CD4-positive, alpha-beta T cell (primary cell): ENCODE results near the gene FLT3LG. TPM values are rescaled to one million over a fixed set of nuclear protein-coding genes. Genes with fewer than 3 reads are reported as not detected.
A peak's percentile ranks its signal among the peaks of the same experiment; 100 is the strongest.

Source experiments
- ATAC-seq: fragments of 200-7000 bp; cut with Tn5 transposase; one replicate; pipeline ENCODE4 v1.10.0; 2022; ENCODE audit warnings: mild to moderate bottlenecking; ENCODE audit not compliant: poor library complexity
- CTCF ChIA-PET: fragments of 350-600 bp; sonication (Branson Sonifier 250); formaldehyde crosslinking; loops from one replicate; lab custom pipeline; 2021; ENCODE audit warnings: antibody characterized with exemption, inconsistent platforms; lab: Charles Lee
- POLR2A ChIA-PET: fragments of 350-600 bp; sonication (Branson Sonifier 250); formaldehyde crosslinking; loops from one replicate; lab custom pipeline; 2021; ENCODE audit warnings: antibody characterized with exemption, inconsistent platforms; lab: Charles Lee
- DNase-seq, 14 experiments: peaks; one replicate each; pipeline ENCODE4 v3.0.0-alpha.2; 2013 to 2020; ENCODE audit warnings: mixed read lengths in 2 of 14
- H3K27ac ChIP-seq, 2 donors: one replicate each; pipeline versions ENCODE4 v1.5.1 to v1.7.0; 2013; ENCODE audit warnings: low read length in 2 of 2, low read depth in 1 of 2, mild to moderate bottlenecking in 1 of 2
- H3K27me3 ChIP-seq, 2 experiments: 1 replicate in 1 of 2; 2 replicates in 1 of 2; pipeline versions ENCODE4 v1.6.1 to v1.7.0; 2013; ENCODE audit warnings: low read length in 2 of 2, control low read depth in 1 of 2, mild to moderate bottlenecking in 1 of 2, moderate library complexity in 1 of 2; ENCODE audit not compliant: insufficient read depth in 2 of 2, control insufficient read depth in 1 of 2
- H3K36me3 ChIP-seq: one replicate; pipeline ENCODE4 v1.6.1; 2013; ENCODE audit warnings: low read length, control low read depth; ENCODE audit not compliant: insufficient read depth
- H3K4me1 ChIP-seq: one replicate; pipeline ENCODE4 v1.6.1; 2013; ENCODE audit warnings: low read length, control low read depth; ENCODE audit not compliant: insufficient read depth
- H3K4me3 ChIP-seq: one replicate; pipeline ENCODE4 v1.5.1; 2013; ENCODE audit warnings: mild to moderate bottlenecking, low read length, moderate library complexity
- H3K9me3 ChIP-seq, 2 experiments: 1 replicate in 1 of 2; 2 replicates in 1 of 2; pipeline versions ENCODE4 v1.6.1 to v1.7.0; 2013; ENCODE audit warnings: low read length in 2 of 2, mild to moderate bottlenecking in 2 of 2, control low read depth in 1 of 2, moderate library complexity in 1 of 2; ENCODE audit not compliant: control insufficient read depth in 1 of 2, insufficient read depth in 1 of 2
- H3K27ac Mint-ChIP-seq: one replicate; pipeline ENCODE4 v1.8.0; 2020; ENCODE audit warnings: mixed read lengths
- H3K27me3 Mint-ChIP-seq: one replicate; pipeline ENCODE4 v1.8.0; 2021; ENCODE audit warnings: mixed read lengths
- H3K36me3 Mint-ChIP-seq: one replicate; pipeline ENCODE4 v1.8.0; 2021; ENCODE audit warnings: low read depth, mixed read lengths
- H3K4me1 Mint-ChIP-seq: one replicate; pipeline ENCODE4 v1.8.0; 2021; ENCODE audit warnings: low read depth, mixed read lengths
- H3K4me3 Mint-ChIP-seq: one replicate; pipeline ENCODE4 v1.8.0; 2020; ENCODE audit warnings: mild to moderate bottlenecking, mixed read lengths
- H3K9me3 Mint-ChIP-seq: one replicate; pipeline ENCODE4 v1.8.0; 2020; ENCODE audit warnings: mixed read lengths
- intact Hi-C, 2 experiments: fragments of 100-400 bp; cut with DNase I in 1 of 2; cut with micrococcal nuclease in 1 of 2; formaldehyde crosslinking; loops; one replicate each; pipeline versions ENCODE4 v1.15.1 to v1.9.0; 2023 to 2025; cut with DNase I, micrococcal nuclease
- polyA plus RNA-seq, 2 donors: library from polyadenylated mRNA; unstranded; fragments of 120-200 nt; gene quantifications; one replicate each; pipeline ENCODE4 v1.2.1, GENCODE V29; 2013
- total RNA-seq, 174 experiments: library from RNA in 2 of 174; stranded (reverse) in 2 of 174; gene quantifications; one replicate each; pipeline ENCODE4 v1.2.3 and lab custom pipeline; 2021 to 2026
- TF ChIP-seq, protein P1 (sequence below): fragments of 200-600 bp; IDR thresholded peaks from one replicate; pipeline ENCODE4 v1.8.0; 2022; ENCODE audit warnings: antibody characterized with exemption, mild to moderate bottlenecking

The FLT3LG gene, protein sequence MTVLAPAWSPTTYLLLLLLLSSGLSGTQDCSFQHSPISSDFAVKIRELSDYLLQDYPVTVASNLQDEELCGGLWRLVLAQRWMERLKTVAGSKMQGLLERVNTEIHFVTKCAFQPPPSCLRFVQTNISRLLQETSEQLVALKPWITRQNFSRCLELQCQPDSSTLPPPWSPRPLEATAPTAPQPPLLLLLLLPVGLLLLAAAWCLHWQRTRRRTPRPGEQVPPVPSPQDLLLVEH
- total RNA-seq (100 to 1,000 TPM; 311 to 325 TPM), total RNA-seq (lab: John Stamatoyannopoulos, UW) (0.72 to 49.4 (median 7.0) reads per million in 172 experiments)
- polyA plus RNA-seq (2013, experiment 1 of 2): 236 TPM
- polyA plus RNA-seq (2013, experiment 2 of 2): 276 TPM

DNA sequence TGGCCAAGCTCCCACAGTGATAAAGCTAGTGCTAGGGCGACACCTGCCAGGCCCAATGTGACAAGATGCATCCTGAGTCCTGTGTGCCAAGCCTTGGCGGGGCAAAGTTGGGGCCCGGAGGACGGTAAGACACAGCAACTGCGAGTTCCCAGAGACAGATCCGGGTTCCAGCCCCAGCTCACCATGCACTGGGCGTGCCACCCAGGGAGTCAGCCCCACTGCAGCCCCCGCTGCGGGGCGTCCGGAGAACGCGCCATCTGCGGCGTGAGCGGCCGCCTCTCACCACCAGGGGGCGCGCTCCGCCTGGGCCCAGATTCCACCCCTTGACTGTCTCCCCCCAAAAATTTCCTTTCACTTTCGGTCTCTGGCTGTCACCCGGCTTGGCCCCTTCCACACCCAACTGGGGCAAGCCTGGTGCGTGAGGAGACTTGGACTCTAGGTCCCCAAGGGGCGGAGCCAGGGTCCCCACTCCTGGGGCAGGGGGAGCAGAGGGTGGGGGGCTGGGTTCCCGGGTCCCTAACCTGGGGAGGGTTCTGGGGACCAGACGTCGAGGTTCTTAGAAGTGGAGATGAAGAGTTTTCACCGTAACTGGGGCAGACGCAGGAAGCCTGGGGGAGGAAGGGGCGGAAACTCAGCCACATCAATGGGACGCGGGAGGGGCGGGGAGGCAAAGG is at the start of gene FLT3LG:
Gene FLT3LG, plus strand, starts transcription at position 348 of the 674 bp plus-strand sequence. CDS start 425 bp downstream, outside the sequence.
- no peaks in the 10 kb centered on the region for H3K9me3 Mint-ChIP-seq
- peak; percentile 85 to 98 (median 90) for DNase-seq
- H3K4me3 Mint-ChIP-seq: peak within 1 kb of the TSS; percentile 100
- H3K27me3 ChIP-seq: no peaks in the 10 kb centered on the region
- peak within 1 kb of the TSS; percentile 97 for H3K4me3 ChIP-seq
- H3K36me3 ChIP-seq: peaks cover 21% of the 10 kb centered on the region
- no peaks in the 10 kb centered on the region for H3K27me3 Mint-ChIP-seq
- CTCF ChIA-PET: interaction anchor here (0.6 to 3.1 kb wide), 22 partner anchors 14 to 252 kb away, joined by 3 to 20 read pairs (median 4); partner anchors contain the start of genes BCL2L12, IRF3, PIH1D1 and RPL13A
- TF ChIP-seq, protein P1, sequence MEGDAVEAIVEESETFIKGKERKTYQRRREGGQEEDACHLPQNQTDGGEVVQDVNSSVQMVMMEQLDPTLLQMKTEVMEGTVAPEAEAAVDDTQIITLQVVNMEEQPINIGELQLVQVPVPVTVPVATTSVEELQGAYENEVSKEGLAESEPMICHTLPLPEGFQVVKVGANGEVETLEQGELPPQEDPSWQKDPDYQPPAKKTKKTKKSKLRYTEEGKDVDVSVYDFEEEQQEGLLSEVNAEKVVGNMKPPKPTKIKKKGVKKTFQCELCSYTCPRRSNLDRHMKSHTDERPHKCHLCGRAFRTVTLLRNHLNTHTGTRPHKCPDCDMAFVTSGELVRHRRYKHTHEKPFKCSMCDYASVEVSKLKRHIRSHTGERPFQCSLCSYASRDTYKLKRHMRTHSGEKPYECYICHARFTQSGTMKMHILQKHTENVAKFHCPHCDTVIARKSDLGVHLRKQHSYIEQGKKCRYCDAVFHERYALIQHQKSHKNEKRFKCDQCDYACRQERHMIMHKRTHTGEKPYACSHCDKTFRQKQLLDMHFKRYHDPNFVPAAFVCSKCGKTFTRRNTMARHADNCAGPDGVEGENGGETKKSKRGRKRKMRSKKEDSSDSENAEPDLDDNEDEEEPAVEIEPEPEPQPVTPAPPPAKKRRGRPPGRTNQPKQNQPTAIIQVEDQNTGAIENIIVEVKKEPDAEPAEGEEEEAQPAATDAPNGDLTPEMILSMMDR: peak; percentile 95
- peaks cover 42% of the 10 kb centered on the region for H3K36me3 Mint-ChIP-seq
- peaks cover 59% of the 10 kb centered on the region for H3K4me1 Mint-ChIP-seq
- H3K27ac Mint-ChIP-seq: peak within 1 kb of the TSS; percentile 98
- H3K4me1 ChIP-seq: peaks cover 78% of the 10 kb centered on the region
- intact Hi-C loops: loop anchor here (1.0 to 10.0 kb wide), 6 partner anchors 15 to 201 kb away; partner anchors contain the start of genes ALDH16A1 (in 1 of the 2), PIH1D1 (in 1 of the 2), PRMT1 (in 1 of the 2) and RPS11 (in 1 of the 2)
- POLR2A ChIA-PET: interaction anchor here (0.7 to 6.4 kb wide), 12 partner anchors 14 to 202 kb away, joined by 3 to 120 read pairs (median 3); partner anchors contain the start of genes ALDH16A1, PIH1D1, PRR12 and RPL13A
- peak within 1 kb of the TSS; percentile 90 to 98 for H3K27ac ChIP-seq
- no peaks in the 10 kb centered on the region for H3K9me3 ChIP-seq
- peak; percentile 49 for ATAC-seq

DNA sequence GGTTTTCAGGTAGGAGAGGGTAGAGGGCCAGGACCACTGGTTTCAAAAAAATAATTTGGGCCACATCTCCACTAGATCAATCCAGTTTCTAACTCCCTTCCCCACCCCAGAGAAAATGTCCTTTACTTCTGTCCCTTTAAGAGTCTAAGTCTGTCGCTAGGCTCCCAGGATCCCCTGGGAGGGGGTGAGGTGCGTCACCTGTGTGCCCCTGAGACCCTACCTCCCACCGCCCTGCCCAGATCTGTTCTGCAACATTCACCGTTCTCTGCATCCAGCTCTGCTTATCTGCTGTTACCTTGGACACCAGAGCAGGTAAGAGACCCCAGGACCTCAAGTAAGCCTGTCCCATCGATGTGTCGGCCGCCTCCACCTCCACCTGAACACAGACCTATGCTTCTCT is 48.8 kb upstream of the FLT3LG start, which contains the start of gene GFY:
Gene GFY, plus strand, starts transcription at position 211 of the 400 bp plus-strand sequence. CDS start 1,043 bp downstream, outside the sequence.
- TF ChIP-seq, protein P1: no peak
- no peaks in the 10 kb centered on the region for H3K36me3 Mint-ChIP-seq
- Histone ChIP-seq H3K4me3 (no peak within 1 kb of the TSS), H3K9me3 (peaks cover 0 to 36% of the 10 kb centered on the region in 2 experiments), H3K27ac (no peak within 1 kb of the TSS), H3K36me3 (no peaks in the 10 kb centered on the region), H3K27me3 (peaks cover 88 to 98% of the 10 kb centered on the region in 2 experiments), H3K4me1 (peaks cover 65% of the 10 kb centered on the region)
- POLR2A ChIA-PET: interaction anchor here (0.9 to 1.7 kb wide), 3 partner anchors 11 to 33 kb away, joined by 3 to 6 read pairs (median 4); no protein-coding TSS in a partner anchor
- ATAC-seq (no peak), DNase-seq (no peak)
- intact Hi-C loops: no loop called here
- H3K27ac Mint-ChIP-seq: no peak within 1 kb of the TSS
- H3K27me3 Mint-ChIP-seq: peaks cover 95% of the 10 kb centered on the region
- no peaks in the 10 kb centered on the region for H3K9me3 Mint-ChIP-seq
- H3K4me1 Mint-ChIP-seq: peaks cover 78% of the 10 kb centered on the region
- peak within 1 kb of the TSS; percentile 0 for H3K4me3 Mint-ChIP-seq
- CTCF ChIA-PET: interaction anchor here (0.7 to 1.3 kb wide), 2 partner anchors 33 to 45 kb away, joined by 3 read pairs; no protein-coding TSS in a partner anchor
